Retina (tissue), 1 donor: ENCODE results near the gene SNAPC2.
"Not testable (repeated sequence)": the region's sequence is repeated elsewhere in the genome, so short reads cannot be mapped to it uniquely, and the experiment has no call there.

Experiments
- DNase-seq: peaks from one replicate; pipeline ENCODE4 v3.0.0-alpha.2; 2016

The SNAPC2 gene

DNA sequence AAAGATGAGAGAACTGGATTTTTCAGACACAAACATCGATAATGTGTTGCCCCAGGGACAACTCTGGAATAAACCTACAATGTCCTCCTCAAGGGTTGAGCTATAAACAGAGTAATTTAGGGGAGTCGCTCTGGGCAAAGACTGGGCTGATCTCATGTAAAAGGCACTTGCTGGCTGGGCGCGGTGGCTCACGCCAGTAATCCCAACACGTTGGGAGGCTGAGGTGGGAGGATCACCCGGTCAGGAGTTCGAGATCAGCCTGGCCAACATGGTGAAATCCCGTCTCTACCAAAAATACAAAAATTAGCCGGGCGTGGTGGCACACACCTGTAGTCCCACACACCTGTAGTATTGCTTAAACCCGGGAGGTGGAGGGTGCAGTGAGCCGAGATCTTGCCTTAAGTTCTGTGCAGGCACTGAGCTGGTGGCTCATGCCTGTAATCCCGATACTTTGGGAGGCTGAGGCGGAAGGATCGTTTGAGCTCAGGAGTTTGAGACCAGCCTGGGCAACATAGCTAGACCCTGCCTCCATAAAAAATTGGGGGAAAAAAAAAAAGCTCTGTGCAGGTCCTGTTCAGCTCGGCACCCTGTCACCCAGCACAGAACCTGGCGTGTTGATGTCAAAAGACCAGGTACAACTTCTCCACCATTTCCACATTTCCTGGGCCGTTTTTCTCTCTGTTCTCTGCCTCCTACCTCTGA is 21.9 kb downstream of the SNAPC2 start:
- no peak for DNase-seq

GRCh38 chr19:7942981-7943443 is 22.9 kb downstream of the SNAPC2 start:
- DNase-seq, result no peak

DNA sequence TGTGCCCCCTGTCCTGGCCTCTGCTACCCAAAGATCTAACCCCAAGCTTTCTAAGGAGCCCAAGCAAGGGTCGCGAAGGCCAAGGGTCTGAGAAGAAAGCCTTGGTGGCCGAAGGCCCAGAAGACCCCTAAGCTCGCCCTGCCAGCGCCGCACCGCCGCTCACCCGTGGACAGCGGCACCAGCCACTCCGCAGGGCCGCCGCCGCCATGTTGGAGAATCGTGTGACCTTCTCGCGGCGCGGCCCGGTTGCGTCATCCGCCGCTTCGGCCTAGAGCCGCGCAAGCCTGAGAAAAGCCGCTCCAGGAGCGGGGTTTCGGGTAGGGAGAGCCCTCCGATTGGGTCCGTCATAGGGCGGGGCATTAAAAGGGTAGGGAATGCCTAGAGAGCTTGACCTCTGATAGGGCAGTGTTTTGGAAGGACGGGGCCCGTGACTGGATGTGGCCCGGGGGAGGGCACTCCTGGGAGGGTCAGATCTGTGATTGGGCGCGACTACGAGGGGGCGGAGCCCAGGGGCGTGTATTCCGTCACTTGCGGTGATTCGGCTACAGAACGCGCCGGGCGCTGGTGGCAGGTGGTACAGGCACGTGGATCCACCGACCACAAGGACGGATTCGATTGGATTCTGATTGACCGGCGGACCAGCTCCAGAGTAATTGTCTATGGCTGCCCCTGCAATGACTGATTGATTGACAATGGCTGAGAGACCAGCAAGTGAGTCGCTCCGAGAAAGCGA is 23.5 kb downstream of the SNAPC2 start, which contains the start of gene TIMM44:
Gene TIMM44, minus strand, starts transcription at position 223 of the 733 bp plus-strand sequence. Its CDS starts 15 bp downstream, at position 208.
- DNase-seq, result peak; percentile 98

- DNase-seq, result peak; percentile 96
Observed at GRCh38 chr19:7944177-7944761, 24.1 kb downstream of the SNAPC2 start.

DNA sequence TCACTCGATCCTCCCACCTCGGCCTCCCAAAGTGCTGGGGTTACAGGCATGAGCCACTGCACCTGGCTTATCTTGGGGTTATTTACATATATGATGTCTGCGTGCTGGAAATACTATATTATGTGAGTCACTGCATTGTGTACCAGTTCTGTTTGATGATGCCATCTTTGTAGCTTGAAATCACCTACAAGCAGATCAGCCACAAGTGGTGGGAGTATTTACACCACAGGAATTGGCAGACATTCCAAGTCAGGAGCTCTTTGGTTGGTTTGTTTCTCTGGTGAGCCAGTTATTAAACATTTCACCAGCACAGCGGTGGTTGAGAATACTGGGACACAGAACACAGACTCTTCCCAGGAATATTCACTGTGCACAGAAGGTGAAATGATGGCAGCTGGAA is 27.8 kb downstream of the SNAPC2 start:
- no peak for DNase-seq

GRCh38 chr19:7953060-7953459 is 32.9 kb downstream of the SNAPC2 start:
- no peak for DNase-seq

DNA sequence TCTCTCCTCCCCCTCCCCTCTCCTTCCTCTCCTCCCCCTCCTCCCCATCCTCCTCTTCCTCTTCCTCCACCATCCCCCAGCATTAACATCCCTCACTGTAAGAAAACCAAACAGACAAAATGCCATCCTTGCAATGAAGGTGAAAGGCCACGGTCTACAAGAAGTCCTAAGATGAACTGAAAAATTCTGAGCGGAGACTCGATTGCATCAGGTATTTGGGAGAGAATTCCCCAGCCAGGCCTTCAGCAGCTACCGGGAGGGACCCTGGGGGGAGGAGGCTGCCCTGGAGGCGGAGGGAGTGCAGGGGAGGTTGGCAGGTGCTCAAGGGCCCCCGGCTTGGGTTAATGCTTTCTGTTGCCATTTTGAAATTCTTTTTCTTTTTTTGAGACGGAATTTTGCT is 33.4 kb downstream of the SNAPC2 start:
- no peak for DNase-seq

- no peak for DNase-seq
Observed at GRCh38 chr19:7955696-7956095, 35.6 kb downstream of the SNAPC2 start.

- DNase-seq, result no peak
Observed at GRCh38 chr19:7959211-7959610, 39.1 kb downstream of the SNAPC2 start.

- not testable (repeated sequence) for DNase-seq
Observed at GRCh38 chr19:7961082-7961481, 40.9 kb downstream of the SNAPC2 start.

GRCh38 chr19:7961920-7962626 is 41.9 kb downstream of the SNAPC2 start:
- no peak for DNase-seq

DNA sequence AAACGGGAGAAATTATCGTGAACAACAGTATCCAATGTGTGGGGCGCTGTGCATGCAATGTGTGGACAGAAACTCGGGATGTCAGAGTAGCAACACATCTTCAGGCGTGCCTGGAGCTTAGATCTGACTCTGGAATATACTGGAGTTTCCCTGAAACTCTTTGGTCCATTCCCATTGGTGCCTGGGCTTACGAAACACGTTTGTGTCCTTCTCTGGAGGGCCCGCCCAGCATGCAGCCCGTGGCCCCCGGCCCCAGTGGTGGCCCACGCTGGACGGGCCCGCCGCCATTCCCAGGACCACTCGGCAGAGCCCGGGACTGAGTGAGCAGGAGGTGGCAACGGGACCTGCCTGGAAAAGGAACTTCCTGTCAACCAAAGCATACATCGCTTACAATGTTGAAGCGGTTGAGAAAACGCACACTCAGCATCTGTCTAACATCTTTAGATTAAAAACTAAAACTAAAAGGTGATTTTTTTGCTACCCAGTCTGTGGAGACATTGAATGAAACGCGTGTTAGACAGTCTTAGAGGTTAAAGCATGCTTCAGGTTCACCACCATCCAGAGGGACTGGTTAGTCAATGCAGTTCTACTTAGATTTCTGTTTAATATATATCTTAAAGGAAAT is 42.6 kb downstream of the SNAPC2 start:
- DNase-seq, result no peak

- DNase-seq, result no peak
Observed at GRCh38 chr19:7963566-7963965, 43.4 kb downstream of the SNAPC2 start.

DNA sequence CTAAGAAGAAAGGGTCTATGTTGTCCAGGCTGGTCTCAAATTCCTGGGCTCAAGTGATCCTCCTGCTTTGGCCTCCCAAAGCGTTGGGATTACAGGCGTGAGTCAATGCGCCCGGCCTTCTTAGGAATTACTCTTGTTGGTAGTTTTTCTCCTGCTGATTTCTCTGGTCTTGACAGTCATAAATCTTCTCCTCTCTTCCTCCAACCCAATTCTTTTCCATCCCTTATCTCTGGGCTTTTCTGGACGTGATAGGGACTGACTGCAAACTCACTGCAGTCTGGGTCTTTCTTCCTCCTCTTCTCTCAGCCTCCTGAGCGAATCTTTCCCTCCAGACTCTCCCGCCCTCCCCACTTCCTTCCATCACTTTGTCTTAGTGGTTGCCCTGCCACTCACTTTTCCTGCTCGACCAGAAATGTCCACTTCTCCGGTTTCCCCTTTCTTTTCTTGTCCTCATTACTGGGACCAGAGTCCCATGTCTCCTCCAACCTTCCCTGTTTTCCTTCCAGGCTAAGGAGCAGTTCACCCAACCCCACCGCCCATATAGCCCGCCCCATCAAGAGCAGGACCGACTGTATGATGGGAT is 45.2 kb downstream of the SNAPC2 start:
- DNase-seq, result no peak

DNA sequence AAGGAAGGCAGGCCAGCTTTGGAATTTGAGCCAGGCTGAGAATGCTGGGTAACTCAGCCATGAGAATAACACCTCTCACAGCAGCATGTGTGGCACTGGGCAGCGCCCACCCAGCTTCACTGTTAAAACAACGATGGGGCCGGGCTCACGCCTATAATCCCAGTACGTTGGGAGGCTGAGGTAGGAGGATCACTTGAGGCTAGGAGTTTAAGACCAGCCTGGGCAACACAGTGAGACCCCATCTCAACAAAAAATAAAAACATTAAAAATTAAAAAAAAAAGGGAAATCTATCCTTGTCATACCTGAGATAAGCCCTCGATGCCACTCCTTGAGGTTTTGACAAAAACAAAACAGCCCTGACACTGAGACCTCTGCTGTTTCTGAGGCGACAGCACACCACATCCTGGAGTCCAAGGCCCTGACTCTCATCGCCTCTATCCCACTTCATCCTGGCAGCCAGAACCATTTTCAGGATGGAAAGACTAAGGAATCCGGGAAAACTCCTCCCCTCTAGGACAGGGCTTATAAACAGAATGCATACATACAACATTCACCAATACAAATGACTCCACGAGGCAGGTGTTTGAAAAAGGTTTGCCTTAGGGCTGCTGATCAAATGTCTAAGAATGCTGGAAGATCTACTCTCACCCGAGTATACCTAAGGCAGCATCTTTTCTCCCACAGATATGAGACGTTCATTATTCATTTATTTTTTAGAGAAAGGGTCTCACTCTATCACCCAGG is 46.0 kb downstream of the SNAPC2 start:
- DNase-seq, result no peak

- no peak for DNase-seq
Observed at GRCh38 chr19:7968008-7968795, 48.1 kb downstream of the SNAPC2 start.

DNA sequence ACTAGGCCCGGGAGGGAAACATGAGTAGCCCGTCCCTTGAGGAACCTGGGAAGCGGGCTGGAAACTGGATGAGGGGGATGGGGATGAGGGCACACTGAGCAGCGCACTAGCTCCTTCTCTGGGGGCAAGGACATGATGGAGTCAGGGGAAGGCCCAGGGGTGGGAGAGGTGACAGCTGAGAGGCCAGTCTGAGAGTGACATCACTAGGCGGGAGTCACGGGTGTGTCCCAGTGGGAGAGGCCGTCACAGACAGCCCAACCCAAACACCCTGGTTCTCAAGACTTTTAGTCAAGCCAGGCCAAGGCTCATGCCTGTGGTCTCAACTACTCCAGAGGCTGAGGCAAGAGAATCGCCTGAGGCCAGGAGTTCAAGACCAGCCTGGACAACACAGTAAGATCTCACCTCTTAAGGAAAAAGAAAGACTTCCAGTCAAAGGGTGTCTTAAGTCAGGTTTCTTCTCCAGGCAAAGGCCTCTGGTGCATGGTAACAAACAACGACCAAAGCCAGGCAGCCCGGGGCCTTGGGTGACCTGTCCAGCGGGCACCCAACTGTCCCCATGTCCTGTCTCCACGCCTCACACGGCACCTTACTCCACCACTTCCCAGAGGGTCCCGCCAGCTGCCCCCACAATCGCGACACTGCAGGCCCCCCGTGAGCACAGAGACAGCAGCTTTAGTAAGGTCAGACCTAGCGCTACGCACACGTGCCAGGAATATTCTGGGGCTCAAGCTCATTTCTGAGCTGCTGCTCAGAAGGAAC is 48.8 kb downstream of the SNAPC2 start:
- DNase-seq, result no peak

- no peak for DNase-seq
Observed at GRCh38 chr19:7969555-7969939, 49.4 kb downstream of the SNAPC2 start.

- DNase-seq, result peak; percentile 48
Observed at GRCh38 chr19:7970716-7971448, 50.7 kb downstream of the SNAPC2 start.
